ENCODE results near the gene SLCO3A1. TPM values are rescaled to one million over a fixed set of nuclear protein-coding genes. Genes with fewer than 3 reads are reported as not detected.

SLCO3A1 gene
- total and polyA plus RNA-seq, 2 of the 8 experiments (the other 6 are each of a cell fraction or from before 2014, with no cell fraction given) = 15.1 to 20.4 TPM

DNA sequence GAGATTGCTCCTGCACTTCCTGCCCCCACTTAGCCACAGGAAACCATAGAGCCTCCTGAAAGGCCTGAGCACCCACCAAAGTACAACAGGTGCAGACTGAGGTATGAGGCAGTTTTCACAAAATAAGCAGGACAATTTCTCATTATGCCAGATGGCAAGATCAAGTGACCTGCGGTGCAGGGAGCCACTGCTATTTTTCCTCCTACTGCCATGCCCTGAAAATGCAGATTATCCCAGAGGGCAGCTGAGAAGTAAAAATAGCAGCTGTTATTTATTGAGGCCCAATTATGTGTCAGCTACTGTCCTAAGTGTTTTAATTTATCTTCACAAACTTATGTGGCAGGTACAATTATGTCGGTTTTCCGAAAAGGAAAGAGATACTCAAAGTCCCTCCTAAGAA lies 330.6 kb downstream of the SLCO3A1 start:
- TF ChIP-seq CTBP2 (IDR thresholded peaks at IDR 0.05; ENCODE audit: borderline replicate concordance, insufficient read depth, insufficient read length, low read length) (no peak), HDAC2 (IDR thresholded peaks at IDR 0.05; ENCODE audit: borderline replicate concordance in 1 of 2, low read depth in 2 of 2, low read length in 2 of 2) (no peak), RAD21 (IDR thresholded peaks at IDR 0.05 in 1 of 2, conservative IDR thresholded peaks at IDR 0.05 in 1 of 2; ENCODE audit: low read depth in 2 of 2, low read length in 2 of 2) (no peak), CREB1 (IDR thresholded peaks at IDR 0.05) (no peak)
- TF ChIP-seq, protein P1, sequence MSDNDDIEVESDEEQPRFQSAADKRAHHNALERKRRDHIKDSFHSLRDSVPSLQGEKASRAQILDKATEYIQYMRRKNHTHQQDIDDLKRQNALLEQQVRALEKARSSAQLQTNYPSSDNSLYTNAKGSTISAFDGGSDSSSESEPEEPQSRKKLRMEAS (IDR thresholded peaks at IDR 0.05) = no peak
- Histone ChIP-seq H2BK20ac (ENCODE audit: low read length) (no peak overlapping the region), H3K4ac (replicated peaks; ENCODE audit: insufficient read length, low read depth, low read length) (no peak overlapping the region), H2AFZ (ENCODE audit: low read length) (no peak overlapping the region), H3K23ac (ENCODE audit: insufficient read length) (no peak overlapping the region), H3K79me2 (ENCODE audit: control insufficient read depth in 1 of 2, insufficient read depth in 2 of 2, low read length in 2 of 2) (no peaks in the 10 kb centered on the region), H3K9me3 (ENCODE audit: insufficient read depth in 2 of 2, low read depth in 1 of 2, low read length in 1 of 2) (no peaks in the 10 kb centered on the region), H3K4me2 (ENCODE audit: insufficient read depth in 1 of 2, low read depth in 2 of 2, low read length in 2 of 2) (no peak overlapping the region), H3K14ac (ENCODE audit: insufficient read length) (no peak overlapping the region), H2AK5ac (ENCODE audit: low read depth, low read length) (no peak overlapping the region), H3K18ac (ENCODE audit: extremely low read depth, low read length) (no peak overlapping the region), H4K8ac (ENCODE audit: extremely low read depth, insufficient read depth, low read length) (no peak overlapping the region), H2BK5ac (ENCODE audit: low read depth, low read length) (no peak overlapping the region), H3K56ac (replicated peaks; ENCODE audit: insufficient read length, low read depth, low read length) (no peak overlapping the region), H3K4me3 (ENCODE audit: extremely low read depth in 1 of 4, insufficient read depth in 2 of 4, low read depth in 3 of 4, low read length in 4 of 4) (no peak overlapping the region), H3K27me3 (replicated peaks in 1 of 4; ENCODE audit: control insufficient read depth in 3 of 4, extremely low read depth in 1 of 4, insufficient read depth in 3 of 4, low read length in 3 of 4) (no peaks in the 10 kb centered on the region; a peak in 1 of 7 replicates), H3K9ac (replicated peaks in 1 of 4; ENCODE audit: extremely low read depth in 1 of 4, low read depth in 3 of 4, low read length in 3 of 4) (no peak overlapping the region), H3K36me3 (ENCODE audit: control insufficient read depth in 2 of 4, insufficient read depth in 4 of 4, low read length in 3 of 4) (no peaks in the 10 kb centered on the region), H2BK12ac (ENCODE audit: low read depth, low read length) (no peak overlapping the region), H3K79me1 (ENCODE audit: low read depth, low read length) (no peaks in the 10 kb centered on the region), H2BK120ac (replicated peaks; ENCODE audit: low read depth, low read length) (no peak overlapping the region), H2BK15ac (ENCODE audit: low read length) (no peak overlapping the region), H4K91ac (replicated peaks; ENCODE audit: insufficient read length, low read length) (no peak overlapping the region), H4K20me1 (replicated peaks in 1 of 2; ENCODE audit: control insufficient read depth in 1 of 2, insufficient read depth in 2 of 2, low read length in 2 of 2) (no peaks in the 10 kb centered on the region), H3K23me2 (ENCODE audit: low read depth, low read length) (no peaks in the 10 kb centered on the region), H4K5ac (ENCODE audit: insufficient read length, low read depth, low read length) (no peak overlapping the region), H3K27ac (ENCODE audit: low read depth, low read length) (no peak overlapping the region), H3K4me1 (replicated peaks in 1 of 4; ENCODE audit: control insufficient read depth in 3 of 4, insufficient read depth in 4 of 4, low read length in 3 of 4) (no peaks in the 10 kb centered on the region)
- FAIRE-seq (no peak), DNase-seq (ENCODE audit: low read depth in 1 of 2, low spot score in 2 of 2) (no peak)
- WGBS, 2 experiments (ENCODE audit: extremely low coverage in 1 of 2, insufficient coverage in 1 of 2, insufficient read length in 1 of 2, insufficient replicate concordance in 2 of 2, low coverage in 1 of 2, low lambda C conversion rate in 2 of 2, missing lambda C conversion rate in 1 of 2) = 89% methylated on average over 3 of the region's 3 CpGs; no CpG with 5 or more reads in 1 of the 2 experiments
- POLR2A ChIA-PET (ENCODE audit: partially characterized antibody) = no interaction called here
- CTCF ChIA-PET (ENCODE audit: partially characterized antibody) = interaction anchor here (1.2 to 1.4 kb wide), 2 partner anchors 12 to 42 kb away, joined by 3 read pairs; no protein-coding TSS in a partner anchor
